H9 (cell line): ENCODE data around the gene RNF130. TPM values are rescaled to one million over a fixed set of nuclear protein-coding genes. Genes with fewer than 3 reads are reported as not detected.
"Not testable (repeated sequence)": the region's sequence is repeated elsewhere in the genome, so short reads cannot be mapped to it uniquely, and the experiment has no call there.

ENCODE experiments used
- DNase-seq: peaks from one replicate; pipeline ENCODE4 v3.0.0-alpha.2; 2017
- H2AFZ ChIP-seq: one replicate; pipeline ENCODE4 v1.6.1; 2013; ENCODE audit warnings: mild to moderate bottlenecking, low read length, control low read depth, moderate library complexity
- H2AK5ac ChIP-seq: 2 replicates; pipeline ENCODE4 v1.6.1; 2013; ENCODE audit warnings: low read length, control low read depth, mixed read lengths; ENCODE audit not compliant: insufficient read length
- H2BK120ac ChIP-seq: one replicate; pipeline ENCODE4 v1.6.1; 2013; ENCODE audit warnings: low read depth, mild to moderate bottlenecking, low read length, control low read depth, inconsistent platforms; ENCODE audit not compliant: poor library complexity, severe bottlenecking
- H2BK12ac ChIP-seq: 2 replicates; pipeline ENCODE4 v1.6.1; 2013; ENCODE audit warnings: low read length, control low read depth, mixed read lengths, low read depth; ENCODE audit not compliant: insufficient read length
- H2BK15ac ChIP-seq: 2 replicates; pipeline ENCODE4 v1.6.1; 2013; ENCODE audit warnings: low read depth, low read length, control low read depth
- H2BK20ac ChIP-seq: one replicate; pipeline ENCODE4 v1.6.1; 2013; ENCODE audit warnings: low read depth, mild to moderate bottlenecking, low read length, control low read depth, inconsistent platforms; ENCODE audit not compliant: poor library complexity, severe bottlenecking
- H2BK5ac ChIP-seq: 2 replicates; pipeline ENCODE4 v1.6.1; 2013; ENCODE audit warnings: low read length, control low read depth, mixed read lengths; ENCODE audit not compliant: insufficient read length
- H3K14ac ChIP-seq: 2 replicates; pipeline ENCODE4 v1.6.1; 2013; ENCODE audit warnings: low read length, control low read depth; ENCODE audit not compliant: insufficient read depth
- H3K18ac ChIP-seq: 2 replicates; pipeline ENCODE4 v1.6.1; 2013; ENCODE audit warnings: low read depth, mild to moderate bottlenecking, mixed read lengths, low read length, control low read depth; ENCODE audit not compliant: insufficient read length
- H3K23ac ChIP-seq: 2 replicates; pipeline ENCODE4 v1.6.1; 2013; ENCODE audit warnings: low read length, control low read depth, mixed read lengths, low read depth; ENCODE audit not compliant: insufficient read length
- H3K23me2 ChIP-seq: 2 replicates; pipeline ENCODE4 v1.6.1; 2013; ENCODE audit warnings: low read depth, mild to moderate bottlenecking, mixed read lengths, low read length, control low read depth; ENCODE audit not compliant: insufficient read length, poor library complexity, severe bottlenecking
- H3K27ac ChIP-seq: 2 replicates; pipeline ENCODE4 v1.5.1; 2013; ENCODE audit warnings: low read length, control low read depth, mixed read lengths, low read depth; ENCODE audit not compliant: insufficient read length
- H3K27me3 ChIP-seq: 2 replicates; pipeline ENCODE4 v1.6.1; 2013; ENCODE audit warnings: low read length, control low read depth, inconsistent platforms; ENCODE audit not compliant: insufficient read depth
- H3K4ac ChIP-seq: 2 replicates; pipeline ENCODE4 v1.6.1; 2013; ENCODE audit warnings: low read depth, mild to moderate bottlenecking, control low read depth, inconsistent platforms, low read length, moderate library complexity
- H3K4me1 ChIP-seq: 2 replicates; pipeline ENCODE4 v1.6.1; 2013; ENCODE audit warnings: low read length, control low read depth, inconsistent platforms; ENCODE audit not compliant: insufficient read depth
- H3K4me2 ChIP-seq: 2 replicates; pipeline ENCODE4 v1.6.1; 2013; ENCODE audit warnings: low read length, control low read depth, mixed read lengths; ENCODE audit not compliant: insufficient read length, insufficient read depth
- H3K56ac ChIP-seq: 2 replicates; pipeline ENCODE4 v1.6.1; 2013; ENCODE audit warnings: low read depth, mild to moderate bottlenecking, mixed read lengths, low read length, control low read depth; ENCODE audit not compliant: insufficient read length
- H3K79me1 ChIP-seq: 2 replicates; pipeline ENCODE4 v1.6.1; 2013; ENCODE audit warnings: low read depth, mild to moderate bottlenecking, moderate library complexity, low read length, control low read depth, inconsistent platforms; ENCODE audit not compliant: insufficient read depth, poor library complexity, severe bottlenecking
- H3K79me2 ChIP-seq: 2 replicates; pipeline ENCODE4 v1.6.1; 2013; ENCODE audit warnings: low read length, control low read depth, inconsistent platforms; ENCODE audit not compliant: insufficient read depth
- H3K9ac ChIP-seq: 2 replicates; pipeline ENCODE4 v1.6.1; 2013; ENCODE audit warnings: low read length, control low read depth, mixed read lengths; ENCODE audit not compliant: insufficient read length; ENCODE audit errors: extremely low read depth
- H3K9me3 ChIP-seq: one replicate; pipeline ENCODE4 v1.6.1; 2013; ENCODE audit warnings: low read depth, low read length, inconsistent platforms; ENCODE audit not compliant: control insufficient read depth
- H3T11ph ChIP-seq: one replicate; pipeline ENCODE4 v1.6.1; 2013; ENCODE audit warnings: mild to moderate bottlenecking, low read length, control low read depth, inconsistent platforms
- H4K20me1 ChIP-seq: one replicate; pipeline ENCODE4 v1.6.1; 2013; ENCODE audit not compliant: control insufficient read depth, insufficient read length, insufficient read depth
- H4K5ac ChIP-seq: 2 replicates; pipeline ENCODE4 v1.6.1; 2013; ENCODE audit warnings: low read depth, mild to moderate bottlenecking, mixed read lengths, low read length, control low read depth; ENCODE audit not compliant: insufficient read length
- H4K8ac ChIP-seq: replicated peaks from 2 replicates; pipeline ENCODE4 v1.6.1; 2013; ENCODE audit warnings: low read length, control low read depth, mixed read lengths, low read depth; ENCODE audit not compliant: insufficient read length
- H4K91ac ChIP-seq: 2 replicates; pipeline ENCODE4 v1.6.1; 2013; ENCODE audit warnings: low read depth, mild to moderate bottlenecking, moderate library complexity, mixed read lengths, low read length, control low read depth; ENCODE audit not compliant: insufficient read length
- H3K27ac Mint-ChIP-seq, 3 experiments: 2 replicates in 2 of 3; 3 replicates in 1 of 3; pipeline ENCODE4 v1.8.0; 2020 to 2021; ENCODE audit warnings: mixed read lengths in 3 of 3, mild to moderate bottlenecking in 1 of 3, moderate library complexity in 1 of 3
- H3K27me3 Mint-ChIP-seq: 2 replicates; pipeline ENCODE4 v1.8.0; 2021; ENCODE audit warnings: low read depth, mild to moderate bottlenecking, moderate library complexity, mixed read lengths
- H3K36me3 Mint-ChIP-seq, 3 experiments: 2 replicates in 2 of 3; 3 replicates in 1 of 3; pipeline ENCODE4 v1.8.0; 2020 to 2021; ENCODE audit warnings: low read depth in 3 of 3, mixed read lengths in 3 of 3; ENCODE audit not compliant: insufficient read depth in 1 of 3
- H3K4me1 Mint-ChIP-seq, 2 experiments: 2 replicates each; pipeline ENCODE4 v1.8.0; 2020; ENCODE audit warnings: mixed read lengths in 2 of 2
- H3K4me3 Mint-ChIP-seq, 2 experiments: 2 replicates in 1 of 2; 3 replicates in 1 of 2; pipeline ENCODE4 v1.8.0; 2020 to 2021; ENCODE audit warnings: mild to moderate bottlenecking in 2 of 2, mixed read lengths in 2 of 2, moderate library complexity in 1 of 2
- H3K9me3 Mint-ChIP-seq, 2 experiments: 2 replicates in 1 of 2; 3 replicates in 1 of 2; pipeline ENCODE4 v1.8.0; 2020; ENCODE audit warnings: mild to moderate bottlenecking in 2 of 2, mixed read lengths in 2 of 2, moderate library complexity in 1 of 2
- CTCF ChIP-seq: fragments of 200-600 bp; sonication (generic); conservative IDR thresholded peaks from 3 replicates; pipeline ENCODE4 v1.8.0; 2021; ENCODE audit warnings: antibody characterized with exemption, mild to moderate bottlenecking
- WGBS: extraction: QIAGEN DNeasy Blood & Tissue Kit; methylation state at CpG from one replicate; pipeline ENCODE4 v1.1.7; 2013; ENCODE audit warnings: missing lambda C conversion rate, low lambda C conversion rate, mixed read lengths; ENCODE audit not compliant: insufficient read length; ENCODE audit errors: extremely low coverage; 5-methylcytosine and 5-hydroxymethylcytosine counted together
- total RNA-seq: library from RNA; stranded (reverse); gene quantifications from 2 replicates; pipeline ENCODE4 v1.2.1, GENCODE V29; 2021

The RNF130 gene
- total RNA-seq, 1 experiment from 2014 or later: 80.0 TPM

- no peak overlapping the region for H3K23ac ChIP-seq
- Mint-ChIP-seq H3K36me3 (peaks cover 0 to 14% (median 0%) of the 10 kb centered on the region in 3 experiments; a peak in 2 of 7 replicates), H3K27me3 (peaks cover 2% of the 10 kb centered on the region; the same call in 1 of the 2 replicates), H3K27ac (peak overlapping the region; percentile 95 to 98 (median 98)), H3K9me3 (peaks cover 0 to 3% of the 10 kb centered on the region in 2 experiments; a peak in 2 of 5 replicates), H3K4me3 (peak overlapping the region; percentile 62 to 77), H3K4me1 (peaks cover 35 to 50% of the 10 kb centered on the region in 2 experiments)
- no peak overlapping the region for H2AK5ac ChIP-seq
- WGBS: no CpG with 5 or more reads among the region's 58 CpGs
- H2BK20ac ChIP-seq: no peak overlapping the region
- H4K8ac ChIP-seq: no peak overlapping the region
- no peaks in the 10 kb centered on the region for H3K79me1 ChIP-seq
- H3K9ac ChIP-seq: peak overlapping the region; percentile 58
- peak overlapping the region; percentile 93 for H3K18ac ChIP-seq
- no peaks in the 10 kb centered on the region for H3K27me3 ChIP-seq
- H3K79me2 ChIP-seq: no peaks in the 10 kb centered on the region
- H4K91ac ChIP-seq: no peak overlapping the region
- peak overlapping the region; percentile 87 for H2BK120ac ChIP-seq
- H3K27ac ChIP-seq: peak overlapping the region; percentile 63
- H3K23me2 ChIP-seq: peaks cover 4% of the 10 kb centered on the region
- H4K5ac ChIP-seq: no peak overlapping the region
- peak overlapping the region; percentile 51 for H3K4me2 ChIP-seq
- peak overlapping the region; percentile 73 for H3T11ph ChIP-seq
- H3K56ac ChIP-seq: no peak overlapping the region
- H3K4me1 ChIP-seq: peaks cover 2% of the 10 kb centered on the region; the same call in 1 of the 2 replicates
- H3K14ac ChIP-seq: peak overlapping the region; percentile 81; the same call in 1 of the 2 replicates
- no peak overlapping the region; the same call in 1 of the 2 replicates for H3K4ac ChIP-seq
- H2BK5ac ChIP-seq: no peak overlapping the region
- TF ChIP-seq CTCF: peak; percentile 98
- no peaks in the 10 kb centered on the region for H4K20me1 ChIP-seq
- no peak overlapping the region for H2BK12ac ChIP-seq
- peak overlapping the region; percentile 87; the same call in 1 of the 2 replicates for H2BK15ac ChIP-seq
- DNase-seq: peak; percentile 95
- no peaks in the 10 kb centered on the region for H3K9me3 ChIP-seq
- no peak overlapping the region for H2AFZ ChIP-seq
Measured at GRCh38 chr5:180090098-180090768, 18.7 kb upstream of the RNF130 start.

DNA sequence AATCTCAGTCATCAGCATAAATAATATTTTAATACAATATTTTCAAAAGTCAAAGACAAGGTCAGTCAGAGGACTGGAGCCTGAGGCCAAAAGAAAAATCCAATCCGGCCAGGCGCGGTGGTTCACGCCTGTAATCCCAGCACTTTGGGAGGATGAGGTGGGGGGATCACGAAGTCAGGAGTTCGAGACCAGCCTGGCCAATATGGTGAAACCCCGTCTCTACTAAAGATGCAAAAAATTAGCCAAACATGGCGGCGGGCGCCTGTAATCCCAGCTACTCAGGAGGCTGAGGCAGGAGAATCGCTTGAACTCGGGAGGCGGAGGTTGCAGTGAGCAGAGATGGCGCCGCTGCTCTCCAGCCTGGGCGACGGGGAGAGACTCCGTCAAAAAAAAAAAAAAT, 18.1 kb upstream of the RNF130 start:
- H4K8ac ChIP-seq, H2AFZ ChIP-seq, H3K27ac ChIP-seq, H3K9me3 Mint-ChIP-seq, H3K79me1 ChIP-seq, H2BK15ac ChIP-seq, H3K4ac ChIP-seq, H3K14ac ChIP-seq, H3K4me1 ChIP-seq, H3K9ac ChIP-seq, H4K20me1 ChIP-seq, H2AK5ac ChIP-seq, H3K27me3 ChIP-seq, H3K9me3 ChIP-seq, H3T11ph ChIP-seq, H2BK20ac ChIP-seq, H2BK12ac ChIP-seq, H2BK5ac ChIP-seq, H3K56ac ChIP-seq, H4K5ac ChIP-seq, DNase-seq, H3K27me3 Mint-ChIP-seq, H3K23ac ChIP-seq, H4K91ac ChIP-seq, H3K79me2 ChIP-seq, H3K23me2 ChIP-seq, H3K18ac ChIP-seq: not testable (repeated sequence)
- Mint-ChIP-seq H3K4me1 (peaks cover 41 to 56% of the 10 kb centered on the region in 2 experiments), H3K4me3 (peak overlapping the region; percentile 62 to 77; a peak in 4 of 5 replicates), H3K36me3 (peaks cover 0 to 11% (median 0%) of the 10 kb centered on the region in 3 experiments; a peak in 2 of 7 replicates), H3K27ac (peak overlapping the region in 1 of 3 experiments; percentile 98; a peak in 2 of 7 replicates)
- no CpG with 5 or more reads among the region's 18 CpGs for WGBS
- peak overlapping the region; percentile 87 for H2BK120ac ChIP-seq
- H3K4me2 ChIP-seq: peak overlapping the region; percentile 51
